H1 (cell line): ENCODE measurements around the gene CHRDL1. TPM values are rescaled to one million over a fixed set of nuclear protein-coding genes. Genes with fewer than 3 reads are reported as not detected.

Experiments
- CTCF ChIA-PET: fragments of 300-600 bp; sonication (Branson Sonifier 250); formaldehyde crosslinking; loops from one replicate; lab custom pipeline; 2021; ENCODE audit not compliant: partially characterized antibody; lab: Charles Lee
- POLR2A ChIA-PET: fragments of 300-600 bp; sonication (Branson Sonifier 250); formaldehyde crosslinking; loops from one replicate; lab custom pipeline; 2021; ENCODE audit warnings: inconsistent platforms; ENCODE audit not compliant: partially characterized antibody; lab: Charles Lee
- DNase-seq, 2 experiments: peaks; one replicate each; pipeline versions ENCODE4 v3.0.0 to v3.0.0-alpha.2; 2010 to 2022; ENCODE audit warnings: low spot score in 2 of 2, low read depth in 1 of 2, mixed read lengths in 1 of 2
- FAIRE-seq: peaks from 2 replicates; lab custom pipeline; 2011; peaks lifted over from hg19 to GRCh38; lab: Jason Lieb, UNC
- H2AFZ ChIP-seq: 2 replicates; pipeline ENCODE4 v1.8.1; 2012; ENCODE audit warnings: low read length, inconsistent platforms
- H2AK5ac ChIP-seq: 2 replicates; pipeline ENCODE4 v1.6.1; 2013; ENCODE audit warnings: low read depth, low read length
- H2BK120ac ChIP-seq: replicated peaks from 2 replicates; pipeline ENCODE3; 2013; ENCODE audit warnings: low read depth, low read length, inconsistent platforms
- H2BK12ac ChIP-seq: 2 replicates; pipeline ENCODE4 v1.6.1; 2013; ENCODE audit warnings: low read depth, low read length
- H2BK15ac ChIP-seq: 2 replicates; pipeline ENCODE4 v1.6.1; 2013; ENCODE audit warnings: low read length
- H2BK20ac ChIP-seq: 2 replicates; pipeline ENCODE4 v1.6.1; 2013; ENCODE audit warnings: low read length
- H2BK5ac ChIP-seq: 2 replicates; pipeline ENCODE4 v1.6.1; 2013; ENCODE audit warnings: low read depth, low read length
- H3K14ac ChIP-seq: 2 replicates; pipeline ENCODE4 v1.6.1; 2013; ENCODE audit warnings: inconsistent platforms; ENCODE audit not compliant: insufficient read length
- H3K18ac ChIP-seq: 2 replicates; pipeline ENCODE4 v1.6.1; 2013; ENCODE audit warnings: low read length; ENCODE audit errors: extremely low read depth
- H3K23ac ChIP-seq: 2 replicates; pipeline ENCODE4 v1.6.1; 2013; ENCODE audit warnings: inconsistent platforms; ENCODE audit not compliant: insufficient read length
- H3K23me2 ChIP-seq: 2 replicates; pipeline ENCODE4 v1.6.1; 2013; ENCODE audit warnings: low read depth, low read length
- H3K27ac ChIP-seq: 2 replicates; pipeline ENCODE4 v1.6.1; 2011; ENCODE audit warnings: low read depth, low read length, inconsistent platforms
- H3K27me3 ChIP-seq, 4 experiments: replicated peaks in 1 of 4; 1 replicate in 1 of 4; 2 replicates in 3 of 4; pipeline versions ENCODE4 v1.6.1 to v1.8.1; 2011 to 2013; ENCODE audit warnings: low read length in 3 of 4, mild to moderate bottlenecking in 3 of 4, inconsistent platforms in 2 of 4, mixed read lengths in 2 of 4, moderate library complexity in 1 of 4; ENCODE audit not compliant: control insufficient read depth in 3 of 4, insufficient read depth in 3 of 4; ENCODE audit errors: extremely low read depth in 1 of 4
- H3K36me3 ChIP-seq, 4 experiments: 2 replicates each; pipeline versions ENCODE4 v1.6.1 to v1.8.1; 2011 to 2013; ENCODE audit warnings: mild to moderate bottlenecking in 4 of 4, low read length in 3 of 4, moderate library complexity in 2 of 4, control low read depth in 1 of 4, inconsistent platforms in 1 of 4; ENCODE audit not compliant: insufficient read depth in 4 of 4, control insufficient read depth in 2 of 4
- H3K4ac ChIP-seq: replicated peaks from 2 replicates; pipeline ENCODE3; 2013; ENCODE audit warnings: low read length, low read depth, mixed read lengths, inconsistent platforms; ENCODE audit not compliant: insufficient read length
- H3K4me1 ChIP-seq, 4 experiments: replicated peaks in 1 of 4; 1 replicate in 1 of 4; 2 replicates in 3 of 4; pipeline versions ENCODE4 v1.6.1 to v1.8.1; 2011 to 2013; ENCODE audit warnings: low read length in 3 of 4, inconsistent platforms in 2 of 4, mixed read lengths in 1 of 4; ENCODE audit not compliant: insufficient read depth in 4 of 4, control insufficient read depth in 3 of 4
- H3K4me2 ChIP-seq, 2 experiments: 2 replicates each; pipeline versions ENCODE4 v1.6.1 to v1.8.1; 2011 to 2013; ENCODE audit warnings: low read depth in 2 of 2, low read length in 2 of 2, control low read depth in 1 of 2, inconsistent platforms in 1 of 2, mild to moderate bottlenecking in 1 of 2; ENCODE audit not compliant: insufficient read depth in 1 of 2
- H3K4me3 ChIP-seq, 4 experiments: fragments of 200-600, 300-600 bp in 1 of 4; sonication (generic), shearing (Covaris generic), sonication (Bioruptor Twin) in 1 of 4; 2 replicates each; pipeline versions ENCODE4 v1.5.1 to v1.8.1; 2011 to 2016; ENCODE audit warnings: low read length in 4 of 4, low read depth in 3 of 4, control low read depth in 2 of 4, inconsistent platforms in 2 of 4, mild to moderate bottlenecking in 2 of 4, mixed read lengths in 1 of 4, moderate library complexity in 1 of 4; ENCODE audit not compliant: insufficient read depth in 2 of 4; ENCODE audit errors: extremely low read depth in 1 of 4
- H3K56ac ChIP-seq: replicated peaks from 2 replicates; pipeline ENCODE3; 2013; ENCODE audit warnings: low read depth, mild to moderate bottlenecking, mixed read lengths, low read length, inconsistent platforms; ENCODE audit not compliant: insufficient read length
- H3K79me1 ChIP-seq: 2 replicates; pipeline ENCODE4 v1.6.1; 2013; ENCODE audit warnings: low read depth, low read length, control low read depth
- H3K79me2 ChIP-seq, 2 experiments: 2 replicates each; pipeline versions ENCODE4 v1.6.1 to v1.8.1; 2012 to 2013; ENCODE audit warnings: low read length in 2 of 2, mild to moderate bottlenecking in 2 of 2, inconsistent platforms in 1 of 2; ENCODE audit not compliant: insufficient read depth in 2 of 2, control insufficient read depth in 1 of 2
- H3K9ac ChIP-seq, 4 experiments: replicated peaks in 1 of 4; 1 replicate in 1 of 4; 2 replicates in 3 of 4; pipeline versions ENCODE4 v1.6.1 to v1.8.1; 2011 to 2013; ENCODE audit warnings: low read depth in 3 of 4, low read length in 3 of 4, control low read depth in 2 of 4, mild to moderate bottlenecking in 2 of 4, moderate library complexity in 2 of 4, inconsistent platforms in 1 of 4; ENCODE audit errors: extremely low read depth in 1 of 4
- H3K9me3 ChIP-seq, 2 experiments: 2 replicates each; pipeline versions ENCODE4 v1.6.1 to v1.8.1; 2012 to 2013; ENCODE audit warnings: mild to moderate bottlenecking in 2 of 2, moderate library complexity in 2 of 2, control low read depth in 1 of 2, inconsistent platforms in 1 of 2, low read depth in 1 of 2, low read length in 1 of 2, mixed read lengths in 1 of 2; ENCODE audit not compliant: insufficient read depth in 2 of 2
- H4K20me1 ChIP-seq, 2 experiments: replicated peaks in 1 of 2; 2 replicates each; pipeline versions ENCODE3 to v1.8.1; 2011 to 2013; ENCODE audit warnings: inconsistent platforms in 2 of 2, low read length in 2 of 2, mild to moderate bottlenecking in 1 of 2; ENCODE audit not compliant: insufficient read depth in 2 of 2, control insufficient read depth in 1 of 2
- H4K5ac ChIP-seq: 2 replicates; pipeline ENCODE4 v1.6.1; 2013; ENCODE audit warnings: low read length, low read depth, mixed read lengths, inconsistent platforms; ENCODE audit not compliant: insufficient read length
- H4K8ac ChIP-seq: 2 replicates; pipeline ENCODE4 v1.8.0; 2013; ENCODE audit warnings: mild to moderate bottlenecking, moderate library complexity, low read length, inconsistent platforms; ENCODE audit not compliant: insufficient read depth; ENCODE audit errors: extremely low read depth
- H4K91ac ChIP-seq: replicated peaks from 2 replicates; pipeline ENCODE3; 2013; ENCODE audit warnings: low read length, mixed read lengths, inconsistent platforms; ENCODE audit not compliant: insufficient read length
- RNF2 ChIP-seq: fragments of 200-900, 300-1000 bp; sonication (generic); IDR thresholded peaks from 2 replicates; pipeline ENCODE4 v1.7.1; 2016; ENCODE audit warnings: borderline replicate concordance, low read depth, mild to moderate bottlenecking, antibody characterized with exemption, low read length; ENCODE audit not compliant: poor library complexity, severe bottlenecking; ENCODE audit errors: missing control alignments
- WGBS, 2 experiments: shearing (Covaris generic) in 1 of 2; methylation state at CpG; one replicate each; pipeline versions ENCODE4 v1.1.6 to v1.1.7; 2013 to 2015; ENCODE audit warnings: low lambda C conversion rate in 2 of 2, mixed read lengths in 2 of 2, inconsistent platforms in 1 of 2, low coverage in 1 of 2, missing lambda C conversion rate in 1 of 2; ENCODE audit not compliant: insufficient replicate concordance in 2 of 2, insufficient coverage in 1 of 2, insufficient read length in 1 of 2; ENCODE audit errors: extremely low coverage in 1 of 2, missing lambda C conversion rate in 1 of 2; 5-methylcytosine and 5-hydroxymethylcytosine counted together
- polyA plus RNA-seq, 7 experiments: library from polyadenylated mRNA; depleted of rRNA in 3 of 7; stranded (reverse) in 5 of 7; unstranded in 2 of 7; fragments of >200 nt in 5 of 7; fragments of 200-250 nt in 2 of 7; gene quantifications; 1 replicate in 5 of 7; 2 replicates in 1 of 7; 4 replicates in 1 of 7; pipeline versions ENCODE4 v1.2.1 to v1.2.3, GENCODE V29; 2011 to 2013; ENCODE audit warnings: missing spikeins in 2 of 7, mixed read lengths in 2 of 7
- total RNA-seq: library from RNA; stranded (reverse); fragmentation: NEBNext Ultra II Directional; extraction: Animal tissue kit (Norgen Biotek cat#: 25700); gene quantifications from 2 replicates; pipeline ENCODE4 v1.2.1, GENCODE V29; 2021

Gene CHRDL1
- total and polyA plus RNA-seq, 2 of the 8 experiments (the other 6 are each of a cell fraction or from before 2014, with no cell fraction given), result 5.6 to 15.6 TPM

GRCh38 chrX:110755061-110755460 lies 40.6 kb downstream of the CHRDL1 start:
- H2BK12ac ChIP-seq, result no peak overlapping the region
- H3K14ac ChIP-seq, result no peak overlapping the region
- no peak overlapping the region for H3K18ac ChIP-seq
- no peaks in the 10 kb centered on the region for H3K79me2 ChIP-seq
- H2BK120ac ChIP-seq, result no peak overlapping the region
- no peak overlapping the region for H2BK15ac ChIP-seq
- H2AK5ac ChIP-seq, result no peak overlapping the region
- H3K4ac ChIP-seq, result no peak overlapping the region
- no peaks in the 10 kb centered on the region for H3K4me1 ChIP-seq
- H4K5ac ChIP-seq, result no peak overlapping the region
- no peaks in the 10 kb centered on the region for H4K20me1 ChIP-seq
- no peaks in the 10 kb centered on the region for H3K23me2 ChIP-seq
- no peak overlapping the region for H3K9ac ChIP-seq
- H3K79me1 ChIP-seq, result no peaks in the 10 kb centered on the region
- 84% methylated on average over 3 of the region's 3 CpGs; no CpG with 5 or more reads in 1 of the 2 experiments for WGBS, 2 experiments
- H2AFZ ChIP-seq, result no peak overlapping the region
- ChIA-PET CTCF (no interaction called here), POLR2A (no interaction called here)
- H4K8ac ChIP-seq, result no peak overlapping the region
- no peaks in the 10 kb centered on the region for H3K9me3 ChIP-seq
- H3K36me3 ChIP-seq, result no peaks in the 10 kb centered on the region
- no peak overlapping the region for H3K56ac ChIP-seq
- no peak overlapping the region for H2BK5ac ChIP-seq
- no peaks in the 10 kb centered on the region for H3K27me3 ChIP-seq
- no peak overlapping the region for H3K4me3 ChIP-seq
- no peak overlapping the region for H3K4me2 ChIP-seq
- H2BK20ac ChIP-seq, result no peak overlapping the region
- no peak overlapping the region for H4K91ac ChIP-seq
- FAIRE-seq (no peak), DNase-seq (no peak)
- no peak overlapping the region for H3K27ac ChIP-seq
- no peak overlapping the region for H3K23ac ChIP-seq
- no peak for TF ChIP-seq RNF2
